OCI-LY3 (cell line): ENCODE data around the gene GLIS1.

Source experiments
- H2AFZ ChIP-seq: fragments of 200-600, 300-600 bp; shearing (Covaris generic); 2 replicates; pipeline ENCODE4 v1.6.0; 2014; ENCODE audit warnings: antibody characterized with exemption, low read depth, low read length
- H3K27ac ChIP-seq: fragments of 200-600, 300-600 bp; sonication (generic); 2 replicates; pipeline ENCODE4 v1.5.1; 2014; ENCODE audit warnings: mild to moderate bottlenecking, low read length, moderate library complexity, mixed read lengths
- H3K27me3 ChIP-seq: fragments of 200-600, 300-600 bp; sonication (generic); 2 replicates; pipeline ENCODE4 v1.6.1; 2014; ENCODE audit warnings: low read depth, low read length, mixed read lengths
- H3K36me3 ChIP-seq: fragments of 200-600, 300-600 bp; sonication (generic); replicated peaks from 2 replicates; pipeline ENCODE3; 2014; ENCODE audit warnings: low read depth, low read length, mixed read lengths
- H3K4me1 ChIP-seq: fragments of 300-600, 200-600 bp; sonication (generic); 2 replicates; pipeline ENCODE4 v1.6.1; 2014; ENCODE audit warnings: low read length, mixed read lengths
- H3K4me2 ChIP-seq: fragments of 200-600, 300-600 bp; sonication (generic); 2 replicates; pipeline ENCODE4 v1.6.1; 2014; ENCODE audit warnings: low read length, mixed read lengths
- H3K4me3 ChIP-seq: fragments of 300-600, 200-600 bp; sonication (generic); 2 replicates; pipeline ENCODE4 v1.5.1; 2014; ENCODE audit warnings: antibody characterized with exemption, mild to moderate bottlenecking, low read length, moderate library complexity
- H3K79me2 ChIP-seq: fragments of 300-600, 200-600 bp; shearing (Covaris generic); 2 replicates; pipeline ENCODE4 v1.6.1; 2014; ENCODE audit warnings: mild to moderate bottlenecking, low read length, mixed read lengths
- H3K9ac ChIP-seq: fragments of 300-600, 200-600 bp; shearing (Covaris generic); 2 replicates; pipeline ENCODE4 v1.6.0; 2014; ENCODE audit warnings: mild to moderate bottlenecking, low read length, moderate library complexity
- H3K9me3 ChIP-seq: fragments of 200-600, 300-600 bp; shearing (Covaris generic); 2 replicates; pipeline ENCODE4 v1.6.1; 2014; ENCODE audit warnings: low read length, mixed read lengths; ENCODE audit not compliant: insufficient read depth
- H4K20me1 ChIP-seq: fragments of 200-600, 300-600 bp; sonication (generic); 2 replicates; pipeline ENCODE4 v1.6.1; 2016; ENCODE audit warnings: low read length, mixed read lengths; ENCODE audit not compliant: insufficient read depth
- CTCF ChIP-seq: fragments of 200-600, 300-600 bp; sonication (generic); IDR thresholded peaks from 2 replicates; pipeline ENCODE4 v1.5.1; 2014; ENCODE audit warnings: antibody characterized with exemption, low read length, low read depth
- EZH2phosphoT487 ChIP-seq: fragments of 200-600 bp; shearing (Covaris generic); IDR thresholded peaks from 2 replicates; pipeline ENCODE4 v1.6.1; 2018; ENCODE audit warnings: antibody characterized with exemption, mixed run types, low read depth

GLIS1 gene

GRCh38 chr1:53578358-53578757 is 160.6 kb downstream of the GLIS1 start:
- H2AFZ ChIP-seq: no peak overlapping the region
- no peaks in the 10 kb centered on the region for H3K9me3 ChIP-seq
- no peaks in the 10 kb centered on the region for H3K36me3 ChIP-seq
- H3K27me3 ChIP-seq: no peaks in the 10 kb centered on the region
- no peak overlapping the region for H3K4me3 ChIP-seq
- no peak overlapping the region for H3K9ac ChIP-seq
- no peak overlapping the region for H3K27ac ChIP-seq
- TF ChIP-seq CTCF (no peak), EZH2phosphoT487 (no peak)
- H3K4me1 ChIP-seq: 0 out of 2 replicates have a peak, but pooled peaks cover 4% of the 10 kb centered on the region
- H4K20me1 ChIP-seq: no peaks in the 10 kb centered on the region
- H3K4me2 ChIP-seq: no peak overlapping the region
- H3K79me2 ChIP-seq: no peaks in the 10 kb centered on the region

- no peaks in the 10 kb centered on the region for H3K9me3 ChIP-seq
- 0 out of 2 replicates have a peak, but pooled peaks cover 4% of the 10 kb centered on the region for H3K4me1 ChIP-seq
Observed at GRCh38 chr1:53577761-53578100, 161.2 kb downstream of the GLIS1 start.

GRCh38 chr1:53576866-53577760 is 161.9 kb downstream of the GLIS1 start:
- Histone ChIP-seq H3K36me3 (no peaks in the 10 kb centered on the region), H3K4me2 (no peak overlapping the region), H3K9ac (no peak overlapping the region), H3K27me3 (no peaks in the 10 kb centered on the region), H3K27ac (no peak overlapping the region), H3K79me2 (no peaks in the 10 kb centered on the region), H3K4me1 (0 out of 2 replicates have a peak, but pooled peaks cover 4% of the 10 kb centered on the region), H3K9me3 (no peaks in the 10 kb centered on the region), H4K20me1 (no peaks in the 10 kb centered on the region), H2AFZ (no peak overlapping the region), H3K4me3 (no peak overlapping the region)
- TF ChIP-seq CTCF: no peak
- no peak for TF ChIP-seq EZH2phosphoT487

More at GRCh38 chr1:53577761-53578100, 161.2 kb downstream of the GLIS1 start:
- Histone ChIP-seq H3K27me3 (no peaks in the 10 kb centered on the region), H3K79me2 (no peaks in the 10 kb centered on the region), H3K4me2 (no peak overlapping the region), H2AFZ (no peak overlapping the region), H4K20me1 (no peaks in the 10 kb centered on the region), H3K27ac (no peak overlapping the region), H3K4me3 (no peak overlapping the region), H3K9ac (no peak overlapping the region), H3K36me3 (no peaks in the 10 kb centered on the region)
- TF ChIP-seq EZH2phosphoT487 (no peak), CTCF (no peak)

- no peak overlapping the region for H3K4me3 ChIP-seq
- H3K27ac ChIP-seq: no peak overlapping the region
- no peak overlapping the region for H2AFZ ChIP-seq
- no peaks in the 10 kb centered on the region for H3K9me3 ChIP-seq
- no peak overlapping the region for H3K4me2 ChIP-seq
- TF ChIP-seq CTCF (no peak), EZH2phosphoT487 (no peak)
- 0 out of 2 replicates have a peak, but pooled peaks cover 4% of the 10 kb centered on the region for H3K4me1 ChIP-seq
- H3K36me3 ChIP-seq: no peaks in the 10 kb centered on the region
- no peak overlapping the region for H3K9ac ChIP-seq
- H3K79me2 ChIP-seq: no peaks in the 10 kb centered on the region
- H4K20me1 ChIP-seq: no peaks in the 10 kb centered on the region
- H3K27me3 ChIP-seq: no peaks in the 10 kb centered on the region
Observed at GRCh38 chr1:53576381-53576801, 162.6 kb downstream of the GLIS1 start.
